GF-D8 (cell line): ENCODE results near the gene PPRC1.

Experiments used
- DNase-seq: peaks from one replicate; lab custom pipeline; 2025; lab: John Stamatoyannopoulos, UW

PPRC1 gene, protein sequence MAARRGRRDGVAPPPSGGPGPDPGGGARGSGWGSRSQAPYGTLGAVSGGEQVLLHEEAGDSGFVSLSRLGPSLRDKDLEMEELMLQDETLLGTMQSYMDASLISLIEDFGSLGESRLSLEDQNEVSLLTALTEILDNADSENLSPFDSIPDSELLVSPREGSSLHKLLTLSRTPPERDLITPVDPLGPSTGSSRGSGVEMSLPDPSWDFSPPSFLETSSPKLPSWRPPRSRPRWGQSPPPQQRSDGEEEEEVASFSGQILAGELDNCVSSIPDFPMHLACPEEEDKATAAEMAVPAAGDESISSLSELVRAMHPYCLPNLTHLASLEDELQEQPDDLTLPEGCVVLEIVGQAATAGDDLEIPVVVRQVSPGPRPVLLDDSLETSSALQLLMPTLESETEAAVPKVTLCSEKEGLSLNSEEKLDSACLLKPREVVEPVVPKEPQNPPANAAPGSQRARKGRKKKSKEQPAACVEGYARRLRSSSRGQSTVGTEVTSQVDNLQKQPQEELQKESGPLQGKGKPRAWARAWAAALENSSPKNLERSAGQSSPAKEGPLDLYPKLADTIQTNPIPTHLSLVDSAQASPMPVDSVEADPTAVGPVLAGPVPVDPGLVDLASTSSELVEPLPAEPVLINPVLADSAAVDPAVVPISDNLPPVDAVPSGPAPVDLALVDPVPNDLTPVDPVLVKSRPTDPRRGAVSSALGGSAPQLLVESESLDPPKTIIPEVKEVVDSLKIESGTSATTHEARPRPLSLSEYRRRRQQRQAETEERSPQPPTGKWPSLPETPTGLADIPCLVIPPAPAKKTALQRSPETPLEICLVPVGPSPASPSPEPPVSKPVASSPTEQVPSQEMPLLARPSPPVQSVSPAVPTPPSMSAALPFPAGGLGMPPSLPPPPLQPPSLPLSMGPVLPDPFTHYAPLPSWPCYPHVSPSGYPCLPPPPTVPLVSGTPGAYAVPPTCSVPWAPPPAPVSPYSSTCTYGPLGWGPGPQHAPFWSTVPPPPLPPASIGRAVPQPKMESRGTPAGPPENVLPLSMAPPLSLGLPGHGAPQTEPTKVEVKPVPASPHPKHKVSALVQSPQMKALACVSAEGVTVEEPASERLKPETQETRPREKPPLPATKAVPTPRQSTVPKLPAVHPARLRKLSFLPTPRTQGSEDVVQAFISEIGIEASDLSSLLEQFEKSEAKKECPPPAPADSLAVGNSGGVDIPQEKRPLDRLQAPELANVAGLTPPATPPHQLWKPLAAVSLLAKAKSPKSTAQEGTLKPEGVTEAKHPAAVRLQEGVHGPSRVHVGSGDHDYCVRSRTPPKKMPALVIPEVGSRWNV (N-terminal part only)

DNA sequence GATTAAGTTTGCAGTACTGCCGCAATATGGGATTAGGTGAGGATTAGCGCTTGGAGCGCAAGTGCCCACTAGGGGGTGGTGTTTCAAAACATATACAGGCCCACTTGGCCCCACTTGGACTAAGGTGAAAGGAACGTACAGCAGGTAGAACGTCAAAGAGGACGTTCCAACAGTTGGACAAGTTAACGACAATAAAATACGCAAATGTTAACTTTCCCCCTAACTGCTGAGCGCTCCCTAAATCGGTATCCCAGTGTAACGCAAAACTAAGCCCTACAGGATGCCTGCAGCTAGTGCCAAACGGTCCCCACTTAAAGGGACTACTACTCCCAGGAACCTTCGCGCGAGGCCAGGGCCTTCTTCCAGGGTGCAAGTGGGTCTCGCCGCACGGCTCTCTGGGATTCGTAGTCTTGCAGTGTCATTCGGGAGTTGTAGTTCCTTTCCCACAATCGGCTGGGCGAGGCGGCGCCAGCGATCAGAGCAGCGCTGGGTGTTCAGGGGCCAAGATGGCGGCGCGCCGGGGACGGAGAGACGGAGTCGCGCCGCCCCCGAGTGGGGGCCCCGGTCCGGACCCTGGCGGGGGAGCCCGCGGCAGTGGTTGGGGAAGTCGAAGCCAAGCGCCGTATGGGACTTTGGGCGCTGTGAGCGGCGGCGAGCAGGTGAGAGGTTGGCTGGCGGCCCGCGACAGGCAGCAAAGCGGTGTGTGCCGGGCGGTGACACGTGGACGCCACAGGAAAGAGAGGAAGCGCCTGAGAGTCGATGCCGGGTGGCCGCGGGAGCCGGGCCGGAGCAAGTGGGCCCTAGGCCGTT is at the start of gene PPRC1:
PPRC1 (plus strand) TSS at position 478 of the 810 bp plus-strand sequence; CDS start at position 507, 29 bp downstream.
- DNase-seq: peak; percentile 98

- DNase-seq: no peak
Observed at GRCh38 chr10:102083541-102083940, 49.3 kb upstream of the PPRC1 start.

GRCh38 chr10:102085336-102085735 is 47.5 kb upstream of the PPRC1 start:
- DNase-seq: no peak

- no peak for DNase-seq
Observed at GRCh38 chr10:102086196-102086595, 46.6 kb upstream of the PPRC1 start.

DNA sequence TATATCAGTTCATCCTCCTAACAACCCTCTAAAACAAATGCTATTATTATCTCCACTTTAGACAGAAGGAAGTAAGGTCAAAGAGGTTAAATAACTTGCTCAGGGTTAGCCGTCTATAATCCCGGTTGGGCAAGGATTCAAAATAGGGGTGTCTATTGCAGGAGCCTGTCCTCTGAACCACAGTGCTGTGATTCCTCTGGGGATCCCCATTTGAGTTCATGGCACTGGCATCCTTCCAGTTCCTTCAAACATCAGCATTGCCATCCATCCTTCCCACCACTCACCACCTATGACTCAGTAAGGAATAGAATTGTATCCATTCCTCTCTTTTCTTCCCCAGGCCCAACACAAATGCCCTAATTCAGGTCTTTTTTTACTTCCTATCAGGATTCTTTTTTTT is 42.1 kb upstream of the PPRC1 start:
- DNase-seq: no peak

DNA sequence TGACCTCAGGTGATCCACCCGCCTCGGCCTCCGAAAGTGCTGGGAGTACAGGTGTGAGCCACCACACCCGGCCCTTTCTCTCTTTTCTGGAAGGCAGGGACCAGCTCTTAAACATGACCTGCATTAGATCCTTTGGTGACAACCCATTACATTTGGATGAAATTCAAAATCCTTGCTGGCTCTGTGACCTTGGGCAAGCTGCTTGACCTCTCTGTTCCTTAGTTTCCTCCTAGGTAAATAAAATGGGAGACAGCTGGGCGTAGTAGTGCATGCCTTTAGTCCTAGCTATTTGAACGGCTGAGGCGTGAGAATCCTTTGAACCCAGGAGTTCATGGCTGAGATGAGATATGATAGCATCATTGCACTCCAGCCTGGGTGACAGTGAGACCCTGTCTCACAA is 36.4 kb upstream of the PPRC1 start:
- no peak for DNase-seq

- no peak for DNase-seq
Observed at GRCh38 chr10:102101152-102101551, 31.7 kb upstream of the PPRC1 start.

GRCh38 chr10:102102421-102102820 is 30.4 kb upstream of the PPRC1 start:
- no peak for DNase-seq

GRCh38 chr10:102106998-102107397 is 25.8 kb upstream of the PPRC1 start:
- no peak for DNase-seq

- no peak for DNase-seq
Observed at GRCh38 chr10:102109166-102110116, 23.4 kb upstream of the PPRC1 start.

DNA sequence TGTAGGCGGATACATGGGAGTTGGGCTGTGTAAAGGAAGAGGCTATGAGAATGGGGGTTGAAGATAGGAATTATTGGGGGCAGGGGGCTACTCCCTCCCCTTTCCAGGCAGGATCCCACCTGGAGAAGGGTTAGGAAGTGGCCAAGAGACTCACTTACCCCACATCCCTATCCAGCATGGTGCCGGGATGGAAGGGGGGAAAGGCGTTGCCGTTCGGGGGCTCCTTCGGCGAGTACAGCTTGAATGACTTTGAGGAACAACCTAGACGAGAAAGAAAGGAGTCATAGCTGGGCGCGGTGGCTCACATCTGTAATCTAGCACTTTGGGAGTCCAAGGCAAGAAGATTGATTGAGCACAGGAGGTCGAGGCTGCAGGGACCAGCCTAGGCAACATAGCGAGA is 21.6 kb upstream of the PPRC1 start:
- no peak for DNase-seq

DNA sequence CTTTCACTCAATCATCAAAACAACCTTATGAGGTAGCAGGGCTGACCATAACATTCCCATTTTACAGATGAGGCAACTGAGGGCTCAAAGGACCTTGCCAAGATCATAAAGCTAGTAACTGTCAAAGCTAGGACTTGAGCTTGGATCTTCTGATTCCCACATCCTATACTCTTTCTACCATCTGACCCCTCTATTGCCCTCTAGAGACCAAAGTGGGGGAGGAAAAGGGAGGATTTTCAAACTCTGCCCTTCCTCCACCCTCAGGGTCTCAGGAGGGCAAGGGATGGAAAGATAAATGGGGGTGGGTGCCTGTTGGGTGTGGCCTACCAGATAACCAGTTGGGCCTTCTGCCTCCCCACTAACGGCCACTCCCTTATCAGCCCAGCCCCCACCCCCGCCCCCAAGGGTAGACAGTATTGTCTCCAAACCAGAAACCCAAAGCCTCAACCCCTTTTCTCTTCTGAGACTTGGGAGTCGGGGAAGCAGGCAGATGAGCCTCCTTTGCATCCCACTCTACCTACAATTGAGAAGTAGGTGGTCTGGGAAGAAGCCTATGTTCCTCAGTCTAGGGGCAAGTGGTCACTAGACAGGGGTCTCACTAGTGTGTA is 20.5 kb upstream of the PPRC1 start:
- no peak for DNase-seq

- no peak for DNase-seq
Observed at GRCh38 chr10:102113261-102113955, 19.4 kb upstream of the PPRC1 start.

GRCh38 chr10:102113956-102114857 is 18.6 kb upstream of the PPRC1 start:
- no peak for DNase-seq

DNA sequence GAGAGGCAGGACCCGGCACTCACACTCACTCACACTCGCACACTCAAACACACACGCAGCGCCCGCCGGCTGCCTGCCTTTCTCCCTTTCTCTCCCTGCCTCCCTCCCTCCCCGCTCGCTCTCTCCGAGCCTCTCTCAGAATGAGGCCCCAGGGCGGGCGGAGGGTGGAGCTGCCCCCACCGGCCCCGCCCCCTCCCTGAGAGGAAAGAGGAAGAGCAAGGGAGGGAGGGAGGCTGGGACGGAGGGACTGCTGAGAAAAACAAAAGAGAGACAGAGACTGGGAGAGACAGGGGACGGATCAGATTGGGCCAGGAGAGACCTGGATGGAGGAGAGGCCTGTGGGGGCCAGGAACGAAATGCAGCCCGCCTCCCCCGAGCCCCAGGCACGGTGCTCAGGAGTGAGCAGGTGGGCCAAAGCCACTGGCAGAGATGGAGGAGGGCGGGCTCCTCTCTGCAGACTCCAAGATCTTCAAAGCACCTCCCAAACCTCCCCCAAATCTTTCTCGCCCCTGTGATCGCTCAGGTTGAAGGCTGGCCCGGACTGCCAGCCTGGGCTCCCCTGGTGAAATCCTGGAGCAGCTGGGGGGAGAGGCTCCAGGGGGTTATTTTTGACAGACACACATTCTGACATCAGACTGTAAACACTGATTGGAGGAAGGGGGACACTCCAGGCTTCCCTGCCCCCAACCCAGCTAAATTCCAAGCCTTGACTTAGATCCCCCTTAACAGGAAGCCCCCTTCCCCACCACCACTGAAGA is 17.8 kb upstream of the PPRC1 start:
- peak; percentile 39 for DNase-seq

- peak; percentile 46 for DNase-seq
Observed at GRCh38 chr10:102115775-102116174, 17.1 kb upstream of the PPRC1 start.

- DNase-seq: no peak
Observed at GRCh38 chr10:102116656-102117055, 16.2 kb upstream of the PPRC1 start.
